Measurements from ENCODE around the gene PMFBP1.
A peak's percentile ranks its signal among the peaks of the same experiment; 100 is the strongest.

PMFBP1 gene, protein sequence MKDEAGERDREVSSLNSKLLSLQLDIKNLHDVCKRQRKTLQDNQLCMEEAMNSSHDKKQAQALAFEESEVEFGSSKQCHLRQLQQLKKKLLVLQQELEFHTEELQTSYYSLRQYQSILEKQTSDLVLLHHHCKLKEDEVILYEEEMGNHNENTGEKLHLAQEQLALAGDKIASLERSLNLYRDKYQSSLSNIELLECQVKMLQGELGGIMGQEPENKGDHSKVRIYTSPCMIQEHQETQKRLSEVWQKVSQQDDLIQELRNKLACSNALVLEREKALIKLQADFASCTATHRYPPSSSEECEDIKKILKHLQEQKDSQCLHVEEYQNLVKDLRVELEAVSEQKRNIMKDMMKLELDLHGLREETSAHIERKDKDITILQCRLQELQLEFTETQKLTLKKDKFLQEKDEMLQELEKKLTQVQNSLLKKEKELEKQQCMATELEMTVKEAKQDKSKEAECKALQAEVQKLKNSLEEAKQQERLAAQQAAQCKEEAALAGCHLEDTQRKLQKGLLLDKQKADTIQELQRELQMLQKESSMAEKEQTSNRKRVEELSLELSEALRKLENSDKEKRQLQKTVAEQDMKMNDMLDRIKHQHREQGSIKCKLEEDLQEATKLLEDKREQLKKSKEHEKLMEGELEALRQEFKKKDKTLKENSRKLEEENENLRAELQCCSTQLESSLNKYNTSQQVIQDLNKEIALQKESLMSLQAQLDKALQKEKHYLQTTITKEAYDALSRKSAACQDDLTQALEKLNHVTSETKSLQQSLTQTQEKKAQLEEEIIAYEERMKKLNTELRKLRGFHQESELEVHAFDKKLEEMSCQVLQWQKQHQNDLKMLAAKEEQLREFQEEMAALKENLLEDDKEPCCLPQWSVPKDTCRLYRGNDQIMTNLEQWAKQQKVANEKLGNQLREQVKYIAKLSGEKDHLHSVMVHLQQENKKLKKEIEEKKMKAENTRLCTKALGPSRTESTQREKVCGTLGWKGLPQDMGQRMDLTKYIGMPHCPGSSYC

DNA sequence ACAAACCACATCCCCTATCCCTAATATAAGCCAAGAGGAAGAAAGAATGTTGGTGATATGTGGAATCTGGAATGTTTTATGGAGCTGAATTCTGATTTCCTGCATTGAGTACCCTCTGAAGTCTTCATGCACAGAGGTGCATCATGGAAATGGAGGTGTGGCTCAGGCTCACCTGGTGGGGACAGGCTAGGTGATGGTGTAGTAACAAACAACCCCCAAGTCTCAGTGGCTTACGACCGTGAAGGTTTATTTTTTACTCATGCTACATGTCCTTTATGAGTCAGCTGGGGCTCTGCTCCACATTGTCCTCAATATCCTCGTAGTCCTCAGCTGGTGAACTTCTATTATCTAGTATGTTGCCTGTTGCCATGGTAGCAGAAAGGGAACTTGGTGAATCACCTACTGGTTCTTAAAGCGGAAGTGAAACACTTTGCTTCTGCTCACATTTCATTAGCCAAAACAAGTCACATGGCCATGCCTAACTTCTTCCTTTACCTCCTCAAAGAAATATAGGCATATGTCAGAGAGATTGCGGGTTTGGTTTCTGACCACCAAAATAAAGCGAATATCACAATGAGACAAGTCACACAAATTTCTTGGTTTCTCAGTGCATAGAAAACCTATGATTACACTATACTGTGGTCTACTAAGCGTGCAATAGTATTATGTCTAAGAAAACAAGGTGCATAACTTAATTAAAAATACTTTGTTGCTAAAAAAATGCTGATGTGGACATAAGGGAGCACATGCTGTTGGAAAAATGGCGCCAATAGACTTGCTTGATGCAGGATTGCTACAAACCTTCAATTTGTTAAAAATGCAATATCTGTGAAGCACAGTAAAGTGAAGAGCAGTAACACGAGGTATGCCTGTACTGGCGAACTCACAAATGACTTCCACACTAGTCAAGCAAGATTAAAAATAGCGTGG lies at the start of gene PMFBP1:
Gene PMFBP1 (minus strand): TSS at position 51 of the 930 bp plus-strand sequence. CDS start 947 bp downstream, outside the sequence.
- DNase-seq (ENCODE audit: low read depth): peak; percentile 79

DNA sequence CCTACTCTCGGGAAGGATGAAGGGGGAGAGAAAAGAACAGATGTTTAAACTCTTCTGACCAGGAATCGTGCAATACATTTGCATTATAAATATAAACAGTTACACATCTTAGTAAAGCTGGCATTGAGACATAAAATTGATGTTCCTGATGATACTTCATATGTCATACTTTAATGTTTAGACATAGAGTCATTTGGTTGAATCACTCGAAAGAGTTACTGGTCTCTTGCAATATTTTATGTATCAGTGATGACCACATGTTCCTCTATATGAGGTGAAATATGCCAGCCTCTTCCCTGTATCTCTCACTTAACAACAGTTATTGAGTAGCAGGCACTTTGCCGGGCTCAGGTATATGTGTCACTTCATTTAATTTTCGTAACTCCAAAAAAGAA lies 49.7 kb upstream of the PMFBP1 start:
- no peak for DNase-seq (ENCODE audit: low read depth)

DNA sequence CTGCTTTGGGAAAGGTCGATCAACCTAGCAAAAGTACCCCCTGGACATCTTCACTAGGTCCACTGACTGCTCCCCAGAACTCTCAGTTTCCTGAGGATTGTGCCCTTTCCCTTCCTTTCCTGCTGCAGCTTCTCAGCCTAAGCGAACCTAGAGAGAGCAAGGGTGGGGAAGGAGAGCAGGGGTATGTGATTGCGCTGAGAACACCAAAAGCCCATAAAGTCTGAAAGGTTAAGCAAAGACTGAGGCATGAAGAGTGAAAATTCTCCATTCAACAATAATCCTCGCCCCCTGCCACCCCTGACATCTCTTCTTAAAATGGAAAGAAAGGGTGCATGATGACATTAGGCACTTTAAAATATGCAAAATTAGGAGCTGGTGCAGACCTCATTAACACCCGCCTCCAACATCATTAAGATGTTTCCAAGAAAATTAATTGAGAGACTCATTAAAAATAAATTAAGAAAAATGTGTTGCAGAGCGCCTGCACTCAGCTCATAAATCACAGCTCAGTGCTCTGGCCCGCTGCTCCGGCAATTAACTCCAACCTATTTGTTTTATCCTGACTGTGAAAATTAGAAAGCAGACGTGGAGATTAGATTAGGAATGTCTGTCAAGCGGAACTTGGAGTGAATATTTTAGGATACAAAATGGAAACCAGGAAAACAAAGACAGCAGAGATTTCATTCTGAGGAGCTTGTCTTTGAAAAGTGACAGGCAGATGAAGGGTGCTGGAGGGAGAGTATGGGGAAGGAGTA lies 49.1 kb upstream of the PMFBP1 start:
- no peak for DNase-seq (ENCODE audit: low read depth)

DNA sequence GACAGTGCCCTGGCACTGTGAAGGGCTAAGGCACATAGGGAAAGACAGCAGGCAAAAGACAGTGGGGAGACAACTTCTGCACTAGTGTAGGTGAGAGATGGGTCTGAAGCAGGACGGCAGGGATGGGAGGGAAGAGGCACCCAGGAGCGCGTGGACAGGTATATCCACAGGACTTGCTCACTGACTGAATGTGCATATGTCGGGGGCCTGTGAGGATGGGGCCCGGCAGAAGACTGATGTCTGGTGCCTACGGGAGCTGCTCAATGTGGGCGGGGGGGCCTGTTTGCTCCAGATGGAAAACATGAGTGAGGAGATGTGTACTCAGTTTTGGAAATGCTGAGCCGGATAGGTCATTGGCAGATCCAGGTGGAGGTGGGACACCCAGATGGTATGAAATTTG lies 47.3 kb upstream of the PMFBP1 start:
- DNase-seq (ENCODE audit: low read depth): no peak

DNA sequence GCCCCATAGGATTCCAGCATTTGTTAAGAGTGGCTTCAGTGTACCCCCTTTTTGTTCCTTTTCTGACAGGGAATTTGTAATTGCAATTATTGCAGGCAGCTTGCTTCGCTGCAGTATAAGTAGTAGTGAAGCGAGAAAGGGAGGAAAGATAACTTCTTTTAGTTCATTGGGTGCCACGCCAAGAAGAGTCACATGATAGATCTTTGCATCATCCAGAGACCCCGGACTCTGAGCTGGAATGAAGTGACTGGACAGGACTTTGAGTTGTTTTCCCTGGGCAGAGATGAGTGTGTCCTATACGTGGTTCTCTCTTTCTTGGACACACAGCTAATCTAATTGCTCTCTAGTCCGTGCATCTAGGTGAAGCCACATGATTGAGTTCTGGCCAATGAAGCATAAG lies 44.8 kb upstream of the PMFBP1 start:
- DNase-seq (ENCODE audit: low read depth): no peak

DNA sequence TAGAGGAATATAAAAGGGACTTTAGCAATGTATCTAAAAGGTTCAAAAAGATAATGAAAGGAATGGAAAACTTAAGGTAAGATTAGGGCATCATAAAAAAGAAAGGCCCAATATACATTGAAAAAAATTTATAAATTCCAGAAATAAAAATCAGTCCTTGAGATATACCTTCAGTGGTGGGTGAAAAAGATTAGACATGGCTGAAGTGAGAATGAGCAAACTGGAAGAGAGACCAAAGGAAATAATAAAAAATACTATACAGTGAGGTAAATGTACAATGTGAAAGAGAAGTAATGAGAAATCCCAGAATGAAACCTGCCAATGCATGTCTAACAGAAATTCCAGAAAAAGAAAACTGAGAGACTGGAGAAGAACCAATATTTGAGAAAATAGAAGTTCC lies 42.9 kb upstream of the PMFBP1 start:
- DNase-seq (ENCODE audit: low read depth): no peak

DNA sequence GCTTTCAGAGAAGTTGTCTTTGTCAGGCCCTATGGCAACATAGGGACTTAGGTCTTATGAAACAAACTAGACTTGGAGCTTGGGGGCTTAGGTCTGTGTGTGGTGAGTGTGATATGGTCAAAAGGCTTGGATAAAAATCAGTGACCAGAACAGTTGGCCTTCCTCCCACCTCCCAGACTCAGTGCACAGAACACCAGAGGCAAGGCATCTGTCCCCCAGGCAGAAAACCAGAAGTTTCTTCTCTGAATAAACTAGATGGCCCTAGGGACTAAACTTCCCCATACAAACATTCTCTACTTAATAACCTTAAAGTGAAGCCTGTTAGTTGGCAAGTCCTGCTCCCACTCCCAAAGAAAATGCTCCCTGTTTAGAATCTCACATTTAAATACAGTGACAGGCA lies 39.2 kb upstream of the PMFBP1 start:
- no peak for DNase-seq (ENCODE audit: low read depth)

DNA sequence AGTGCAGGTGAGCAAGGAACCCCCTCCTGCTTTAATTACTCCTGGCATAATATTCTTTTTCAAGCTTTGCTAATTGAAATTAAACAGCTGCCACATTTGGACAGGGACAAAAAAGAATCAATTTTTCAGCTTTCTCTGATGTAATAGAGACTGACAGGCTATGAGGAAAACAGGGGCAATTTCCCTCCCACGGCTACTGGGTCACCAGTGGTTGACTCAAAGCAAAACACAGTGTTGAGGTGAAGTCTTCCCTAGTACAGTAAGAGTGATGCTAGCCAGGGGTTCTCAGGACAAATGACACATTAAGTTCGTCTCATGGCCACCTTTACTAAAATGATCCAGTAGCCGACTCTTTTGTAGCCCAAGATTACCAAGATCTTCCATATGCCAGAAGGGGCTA lies 38.6 kb upstream of the PMFBP1 start:
- DNase-seq (ENCODE audit: low read depth): no peak

DNA sequence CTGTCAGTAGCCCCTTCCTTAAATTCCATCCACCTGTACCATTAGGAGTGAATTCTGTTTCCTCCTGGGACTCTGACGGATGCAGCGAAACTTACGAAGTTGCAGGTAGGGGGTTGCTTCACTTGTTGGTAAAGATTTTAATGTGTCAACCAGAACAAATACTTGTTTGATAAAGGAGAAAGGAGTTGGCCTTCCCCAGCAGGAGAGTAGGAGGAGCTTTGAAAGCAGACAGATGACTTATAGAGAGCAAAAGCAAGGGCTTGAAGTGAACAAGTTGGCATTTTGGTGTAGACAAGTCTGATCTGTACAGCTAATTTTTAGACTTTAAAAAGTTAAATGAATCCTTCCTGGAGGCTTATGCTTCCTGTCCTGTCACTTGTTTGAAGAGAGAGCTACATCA lies 38.1 kb upstream of the PMFBP1 start:
- DNase-seq (ENCODE audit: low read depth): no peak

DNA sequence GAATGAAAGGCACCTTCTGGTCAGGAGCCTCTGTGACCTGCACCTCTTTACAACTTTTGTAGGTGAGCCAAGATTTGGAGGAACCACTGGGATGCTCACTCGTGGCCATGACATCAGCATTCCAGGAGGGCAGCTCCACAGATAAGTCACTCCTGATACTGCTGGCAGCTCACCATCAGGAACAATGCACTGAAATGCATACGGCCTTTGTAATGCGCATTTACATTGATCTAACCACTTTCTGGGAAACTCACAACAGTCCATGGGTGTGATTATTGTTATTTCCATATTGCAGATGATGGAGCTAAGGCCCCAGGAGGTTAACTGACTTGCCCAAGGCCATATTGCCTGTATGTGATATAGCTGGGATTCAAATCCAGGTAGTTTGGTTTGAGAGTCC lies 34.3 kb upstream of the PMFBP1 start:
- no peak for DNase-seq (ENCODE audit: low read depth)

DNA sequence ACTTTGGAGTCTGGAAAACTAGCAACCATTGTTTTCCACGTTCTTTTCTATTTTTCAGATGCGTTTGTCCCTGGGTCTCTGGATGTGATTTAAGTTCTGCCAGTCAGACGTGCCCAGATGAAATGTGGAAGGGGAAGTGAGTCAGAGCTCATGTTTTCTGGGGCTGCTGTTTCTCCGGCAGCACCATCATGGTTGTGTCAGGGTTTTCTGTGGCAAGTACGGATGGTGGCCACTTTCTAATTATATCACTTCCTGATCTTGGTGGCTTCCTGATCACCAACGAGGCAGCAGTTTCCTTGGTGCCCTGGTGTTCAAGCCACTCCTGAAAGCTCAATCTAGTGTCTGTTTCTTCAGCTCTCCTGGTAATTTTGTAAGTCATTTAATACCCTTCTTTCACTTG lies 31.4 kb upstream of the PMFBP1 start:
- DNase-seq (ENCODE audit: low read depth): peak; percentile 60

DNA sequence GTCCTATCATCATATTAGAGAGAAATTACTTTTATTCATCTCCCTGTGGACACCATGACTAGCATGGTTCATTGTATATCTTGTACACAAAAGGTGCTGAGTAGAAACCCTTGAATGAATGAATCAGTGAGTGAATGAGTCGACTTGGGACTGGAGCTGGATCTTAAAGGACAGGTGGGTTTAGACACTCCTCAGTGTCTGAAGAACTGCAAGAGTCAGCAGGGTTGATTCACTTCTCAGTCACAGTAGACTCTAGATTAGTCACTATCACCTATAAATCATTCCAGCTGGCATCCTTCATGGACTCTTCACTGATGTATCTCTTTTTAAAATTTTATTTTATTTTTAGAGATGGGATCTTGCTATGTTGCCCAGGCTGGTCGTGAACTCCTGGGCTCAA lies 30.1 kb upstream of the PMFBP1 start:
- DNase-seq (ENCODE audit: low read depth): peak; percentile 13

DNA sequence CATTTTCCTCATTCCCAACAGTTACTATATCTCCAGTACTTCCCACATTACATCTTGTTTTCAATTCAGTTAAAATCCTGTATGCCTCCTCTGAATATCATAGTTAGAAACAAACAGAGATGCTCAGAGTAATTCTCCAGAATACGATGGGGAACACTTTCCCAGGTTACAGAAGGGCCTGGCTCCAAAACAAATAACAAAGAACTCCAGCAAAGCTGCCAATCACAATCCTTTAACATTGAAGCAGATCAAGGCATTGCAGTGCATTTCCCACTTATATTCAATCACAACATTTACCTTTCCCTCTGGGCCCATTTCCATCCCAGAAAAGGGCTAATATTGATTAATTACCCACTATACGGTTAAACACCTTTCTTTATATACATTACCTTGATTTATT lies 29.4 kb upstream of the PMFBP1 start:
- no peak for DNase-seq (ENCODE audit: low read depth)

DNA sequence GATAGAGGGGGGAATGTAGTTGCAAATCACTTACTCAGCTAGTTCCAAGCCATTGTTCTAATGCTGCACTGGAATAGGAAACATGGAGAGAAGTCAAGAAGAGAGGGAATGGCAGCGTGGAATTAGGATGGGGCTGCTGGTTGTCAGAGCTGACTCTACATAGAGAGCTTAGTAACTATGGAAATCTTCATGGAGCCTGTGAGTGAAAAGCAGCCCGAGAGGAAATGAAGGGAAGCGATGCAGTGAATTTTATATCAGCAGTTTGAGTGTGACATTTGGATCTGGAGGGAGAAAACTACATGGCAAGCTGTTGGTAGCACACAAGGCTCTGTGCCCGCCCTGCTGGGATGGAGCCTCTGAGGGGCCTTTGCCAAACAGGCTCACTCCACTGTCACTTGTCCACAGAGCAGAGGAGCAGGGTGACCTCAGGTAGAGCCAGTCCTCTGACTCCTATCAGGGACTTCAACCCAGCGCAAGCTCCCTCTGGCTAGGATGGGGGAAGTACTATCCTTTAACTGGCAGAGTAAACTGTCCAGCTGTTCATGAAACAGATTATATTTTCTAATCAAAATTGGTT lies 27.9 kb upstream of the PMFBP1 start:
- DNase-seq (ENCODE audit: low read depth): no peak

DNA sequence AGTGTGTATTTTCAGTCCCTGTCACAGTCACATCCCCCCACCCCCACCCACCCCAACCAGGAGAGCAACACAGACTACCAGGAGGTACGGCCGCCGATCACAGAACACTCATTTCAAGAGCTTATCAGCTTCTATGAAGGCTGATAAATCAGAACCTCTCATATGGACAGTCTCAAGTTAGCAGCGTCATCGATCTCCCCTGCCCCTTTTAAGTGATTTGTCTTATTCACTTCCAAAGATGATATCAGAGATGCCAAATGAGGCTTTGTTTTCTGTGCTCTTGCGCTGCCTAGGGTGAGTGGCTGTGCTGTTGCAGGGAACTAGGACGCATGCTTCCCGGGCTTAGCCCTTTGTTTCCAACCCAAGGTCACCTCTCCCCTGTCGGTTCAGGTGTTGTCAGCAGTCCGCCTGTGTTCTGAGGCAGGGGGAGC lies 26.8 kb upstream of the PMFBP1 start:
- DNase-seq (ENCODE audit: low read depth): no peak

DNA sequence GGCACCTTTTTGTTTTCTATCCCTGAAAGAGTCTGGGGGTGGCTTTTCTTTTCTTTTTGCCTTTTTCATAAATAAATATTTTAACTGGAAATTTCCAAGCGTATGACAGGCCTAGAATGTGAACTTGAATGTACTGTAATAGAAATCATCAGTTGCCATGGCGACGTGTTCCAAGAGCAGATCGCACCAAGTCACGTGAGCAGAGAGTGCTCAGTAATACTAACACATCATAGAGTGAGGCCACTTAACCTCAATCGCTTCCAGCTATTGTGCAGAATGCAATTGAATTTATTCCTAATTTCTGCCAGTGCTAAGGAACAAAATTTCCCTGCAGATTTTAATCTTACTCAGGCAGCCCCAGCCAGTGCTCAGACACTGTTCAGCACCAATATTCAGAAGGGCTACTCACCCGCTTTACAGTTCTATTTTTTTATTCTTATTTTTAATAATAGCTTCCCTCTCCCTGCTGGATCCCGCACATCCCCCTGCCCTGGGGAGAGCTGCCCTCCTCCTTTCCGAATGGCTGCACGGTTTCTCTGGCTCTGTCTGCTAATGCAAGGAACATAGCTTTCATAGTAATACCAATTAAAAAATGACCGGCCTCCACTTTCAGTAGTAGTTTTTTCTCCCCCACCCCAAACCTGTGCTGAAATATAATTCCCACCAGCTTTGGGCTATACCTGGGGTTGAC lies 26.2 kb upstream of the PMFBP1 start:
- peak; percentile 83 for DNase-seq (ENCODE audit: low read depth)

DNA sequence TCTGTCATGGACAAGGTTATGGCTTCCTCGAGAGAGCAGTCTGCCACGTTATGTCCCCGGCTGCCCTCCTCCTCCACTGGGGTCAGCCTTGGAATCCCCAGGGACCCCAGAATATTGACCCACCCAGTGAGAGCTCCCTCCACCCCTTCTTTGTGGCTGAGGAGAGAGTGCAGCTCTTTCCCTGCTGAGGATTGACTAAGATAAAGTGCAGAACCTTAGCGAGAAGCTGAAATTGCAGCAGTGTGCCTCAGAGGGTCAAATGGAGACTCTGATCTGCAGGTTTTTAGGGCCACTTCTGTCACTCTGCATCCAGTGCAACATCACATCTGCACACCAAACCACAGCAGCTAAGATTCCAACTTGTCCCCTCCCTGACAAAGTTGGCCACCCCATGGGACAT lies 25.6 kb upstream of the PMFBP1 start:
- no peak for DNase-seq (ENCODE audit: low read depth)

DNA sequence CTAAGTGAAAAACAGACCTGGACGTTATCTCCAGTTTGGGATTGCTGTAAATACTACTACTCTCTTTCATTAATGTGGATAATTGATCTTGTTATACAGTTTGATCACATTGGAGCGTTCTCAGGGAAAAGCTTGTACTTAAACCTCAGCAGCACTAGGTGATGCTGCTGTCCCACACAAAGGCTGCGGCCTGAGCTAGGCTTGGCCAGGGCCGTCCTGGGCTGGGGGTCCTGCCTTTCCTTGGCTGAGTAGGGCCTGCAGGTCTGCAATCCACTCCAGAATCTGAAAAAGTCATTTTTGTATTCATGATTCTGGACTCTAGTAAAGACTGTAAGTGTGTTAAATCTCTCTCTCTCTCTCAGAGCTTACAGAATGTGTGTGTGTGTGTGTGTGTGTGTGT lies 23.7 kb upstream of the PMFBP1 start:
- DNase-seq (ENCODE audit: low read depth): no peak

DNA sequence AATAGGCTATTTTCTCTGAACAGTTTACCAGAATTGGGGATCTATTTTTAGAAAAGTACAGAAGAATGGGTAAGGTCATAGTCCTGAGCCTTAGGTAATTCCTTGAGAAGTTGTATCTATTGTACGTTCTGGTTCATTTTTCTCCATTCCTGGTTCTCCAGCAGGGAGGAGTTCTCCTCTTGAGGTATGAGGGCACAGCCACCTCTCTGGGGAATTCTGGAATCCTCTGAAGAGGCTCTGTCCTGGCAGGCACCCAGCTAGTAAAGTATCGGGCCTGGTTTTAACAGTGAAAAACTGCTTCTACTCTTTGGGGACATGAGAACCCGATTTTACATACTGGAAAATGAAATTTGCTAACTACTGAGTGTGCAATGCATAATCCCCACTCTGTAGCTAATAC lies 19.6 kb upstream of the PMFBP1 start:
- DNase-seq (ENCODE audit: low read depth): peak; percentile 18

DNA sequence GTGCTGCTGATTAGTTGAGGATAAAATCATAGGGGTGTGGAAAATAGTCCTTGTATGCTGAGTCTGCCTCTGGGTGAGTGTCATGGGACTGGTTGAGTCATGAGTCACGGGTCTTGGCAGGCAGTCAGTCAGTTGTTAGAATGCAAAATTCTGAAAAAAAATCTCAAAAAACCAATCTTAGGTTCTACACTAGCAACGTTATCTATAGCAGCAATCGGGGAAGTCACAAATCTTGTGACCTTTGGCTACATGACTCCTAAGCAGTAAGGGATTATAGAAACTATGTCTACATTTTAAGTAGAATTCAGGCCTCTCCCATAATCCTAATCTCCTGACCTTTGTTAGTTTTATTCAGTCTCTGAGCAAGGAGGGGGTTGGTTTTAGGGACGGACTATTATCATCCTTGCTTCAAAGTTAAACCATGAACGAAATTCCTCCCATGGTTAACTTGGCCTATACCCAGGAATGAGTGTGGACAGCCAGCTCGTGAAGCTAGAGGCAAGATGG lies 18.0 kb upstream of the PMFBP1 start:
- DNase-seq (ENCODE audit: low read depth): peak; percentile 68

Data from EH (cell line).